GM18502 (cell line): ENCODE results near the gene WDFY2.
"Not testable (repeated sequence)": the region's sequence is repeated elsewhere in the genome, so short reads cannot be mapped to it uniquely, and the experiment has no call there.

Experiments
- ATAC-seq: cut with Tn5 transposase; IDR thresholded peaks from one replicate; pipeline ENCODE4 v1.9.1; 2021; ENCODE audit warnings: mild to moderate bottlenecking; ENCODE audit not compliant: unreplicated experiment, poor library complexity

WDFY2 gene, protein sequence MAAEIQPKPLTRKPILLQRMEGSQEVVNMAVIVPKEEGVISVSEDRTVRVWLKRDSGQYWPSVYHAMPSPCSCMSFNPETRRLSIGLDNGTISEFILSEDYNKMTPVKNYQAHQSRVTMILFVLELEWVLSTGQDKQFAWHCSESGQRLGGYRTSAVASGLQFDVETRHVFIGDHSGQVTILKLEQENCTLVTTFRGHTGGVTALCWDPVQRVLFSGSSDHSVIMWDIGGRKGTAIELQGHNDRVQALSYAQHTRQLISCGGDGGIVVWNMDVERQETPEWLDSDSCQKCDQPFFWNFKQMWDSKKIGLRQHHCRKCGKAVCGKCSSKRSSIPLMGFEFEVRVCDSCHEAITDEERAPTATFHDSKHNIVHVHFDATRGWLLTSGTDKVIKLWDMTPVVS

DNA sequence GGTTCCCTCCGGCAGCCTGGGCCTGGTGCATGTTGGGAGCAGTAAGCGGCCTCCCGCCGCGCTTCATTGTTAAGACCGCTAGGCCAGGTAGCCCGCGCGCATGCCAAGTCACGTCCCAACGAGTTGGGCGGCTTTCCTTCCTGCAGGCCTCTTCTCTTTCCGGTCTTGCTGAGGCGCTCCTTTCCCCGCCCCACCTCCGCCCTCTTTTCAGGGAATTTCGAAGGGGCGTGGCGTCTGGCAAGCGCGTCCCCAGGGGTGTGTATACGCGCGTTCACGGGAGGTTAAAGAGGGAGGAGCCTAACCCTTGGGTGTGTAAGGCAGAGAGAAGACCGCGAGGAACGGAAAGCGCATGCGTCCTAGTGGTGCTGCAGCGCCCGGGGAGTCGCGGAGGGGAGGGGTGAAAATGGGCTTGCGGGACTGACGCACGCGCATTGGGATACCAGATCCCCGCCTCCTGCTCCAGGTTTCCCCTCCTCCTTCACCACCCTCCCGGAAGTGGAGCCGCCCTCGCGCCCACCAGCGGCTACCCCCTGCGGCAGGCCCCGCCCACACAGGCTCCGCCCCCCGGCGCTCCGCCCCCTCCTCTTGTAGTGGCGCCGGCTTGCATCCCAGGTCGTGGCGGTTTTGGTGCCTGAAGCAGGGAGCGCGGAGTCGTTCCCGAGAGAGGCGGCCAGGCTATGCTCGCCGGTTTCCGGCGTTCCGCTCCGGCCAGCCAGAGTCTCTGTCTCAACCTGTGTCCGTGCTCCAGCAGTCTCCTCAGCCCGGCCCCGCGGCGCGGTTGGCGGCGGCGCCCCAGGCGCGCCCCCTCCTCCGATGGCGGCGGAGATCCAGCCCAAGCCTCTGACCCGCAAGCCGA, at the start of gene WDFY2:
WDFY2 (plus strand) TSS at position 588 of the 856 bp plus-strand sequence; CDS start at position 814, 226 bp downstream.
- ATAC-seq: peak; percentile 80

DNA sequence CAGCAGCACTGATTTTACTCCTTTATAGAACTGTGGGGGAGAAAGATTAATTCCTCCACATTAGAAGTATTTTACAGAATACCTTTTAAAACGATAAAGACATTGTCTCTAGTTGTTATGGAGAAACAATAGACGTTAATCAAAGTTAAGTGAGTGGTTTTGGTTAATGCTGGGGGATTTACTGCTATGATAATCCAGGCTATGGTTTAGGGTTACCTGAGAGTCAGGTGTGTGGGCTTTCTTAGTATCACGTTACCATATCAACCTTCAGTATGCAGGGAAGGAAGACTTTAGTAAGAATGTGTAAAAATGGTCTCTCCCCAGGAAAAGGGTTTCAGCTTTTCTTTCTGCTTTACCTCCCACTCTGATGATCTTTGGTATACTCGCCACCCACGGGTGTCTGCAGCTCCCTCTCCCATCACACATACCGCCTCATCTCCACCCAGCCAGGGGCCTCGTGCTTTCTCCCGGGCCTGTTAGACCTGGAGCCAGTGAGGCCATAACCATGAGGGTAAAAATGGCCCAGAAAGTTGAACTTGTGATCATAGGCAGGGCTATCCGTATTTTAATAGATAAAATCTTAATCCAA, 45.6 kb upstream of the WDFY2 start:
- ATAC-seq: no peak

DNA sequence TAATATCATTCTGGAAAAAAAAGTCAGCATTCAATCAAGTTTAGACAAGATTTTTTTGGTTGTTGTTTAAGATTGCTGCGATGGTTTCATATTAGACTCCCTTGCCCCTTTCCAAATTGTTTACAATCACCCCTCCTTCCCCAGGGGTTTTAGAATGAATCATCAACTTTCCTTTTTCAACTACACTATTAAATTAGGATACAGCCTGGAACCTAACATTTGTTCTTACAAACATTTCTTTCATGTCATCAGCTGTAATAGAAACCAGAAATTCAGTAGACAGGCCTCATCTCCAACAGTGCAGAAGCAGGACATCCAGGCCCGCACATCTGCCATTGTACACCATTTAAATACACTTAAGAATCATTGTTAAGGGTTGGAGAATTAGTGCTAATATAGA, 44.4 kb upstream of the WDFY2 start:
- no peak for ATAC-seq

DNA sequence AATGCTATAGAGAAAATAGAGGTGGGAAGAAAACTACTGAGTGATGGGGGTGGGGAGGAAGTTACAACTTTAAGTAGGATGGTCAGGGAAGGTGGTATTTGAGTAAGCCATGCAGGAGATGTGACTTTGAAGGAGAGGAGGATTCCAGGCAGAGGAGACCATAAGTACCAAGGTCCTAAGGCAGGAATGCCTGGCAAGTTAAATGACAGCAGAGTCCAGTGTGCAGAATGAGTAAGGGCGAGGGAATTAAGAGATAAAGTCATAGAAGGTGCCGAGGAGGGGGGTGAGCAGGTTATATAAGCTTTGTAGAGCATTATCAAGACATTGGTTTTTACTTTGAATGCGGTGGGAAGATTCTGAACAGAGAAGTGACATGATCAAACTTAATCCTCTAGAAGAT, 43.2 kb upstream of the WDFY2 start:
- no peak for ATAC-seq

DNA sequence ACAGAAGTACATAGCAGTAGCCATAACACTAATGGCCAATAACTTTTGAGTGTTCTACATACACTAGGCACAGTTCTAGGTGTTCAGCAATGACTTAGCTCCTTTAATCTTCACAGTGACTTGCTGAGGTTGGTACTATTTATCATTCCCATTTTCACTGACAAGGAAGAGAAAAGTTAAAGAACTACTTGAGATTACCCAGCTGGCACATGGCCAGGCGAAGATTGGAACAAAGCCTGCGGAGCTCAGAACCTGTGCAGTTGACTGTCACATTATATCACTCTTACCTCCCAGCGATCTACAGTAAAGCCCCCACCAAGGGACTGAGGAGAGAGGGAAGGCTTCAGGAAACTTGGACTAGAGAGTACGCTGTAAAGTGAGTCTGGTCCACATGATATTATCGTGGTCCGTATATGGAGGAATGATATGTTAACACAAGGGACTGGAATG, 42.4 kb upstream of the WDFY2 start:
- no peak for ATAC-seq

DNA sequence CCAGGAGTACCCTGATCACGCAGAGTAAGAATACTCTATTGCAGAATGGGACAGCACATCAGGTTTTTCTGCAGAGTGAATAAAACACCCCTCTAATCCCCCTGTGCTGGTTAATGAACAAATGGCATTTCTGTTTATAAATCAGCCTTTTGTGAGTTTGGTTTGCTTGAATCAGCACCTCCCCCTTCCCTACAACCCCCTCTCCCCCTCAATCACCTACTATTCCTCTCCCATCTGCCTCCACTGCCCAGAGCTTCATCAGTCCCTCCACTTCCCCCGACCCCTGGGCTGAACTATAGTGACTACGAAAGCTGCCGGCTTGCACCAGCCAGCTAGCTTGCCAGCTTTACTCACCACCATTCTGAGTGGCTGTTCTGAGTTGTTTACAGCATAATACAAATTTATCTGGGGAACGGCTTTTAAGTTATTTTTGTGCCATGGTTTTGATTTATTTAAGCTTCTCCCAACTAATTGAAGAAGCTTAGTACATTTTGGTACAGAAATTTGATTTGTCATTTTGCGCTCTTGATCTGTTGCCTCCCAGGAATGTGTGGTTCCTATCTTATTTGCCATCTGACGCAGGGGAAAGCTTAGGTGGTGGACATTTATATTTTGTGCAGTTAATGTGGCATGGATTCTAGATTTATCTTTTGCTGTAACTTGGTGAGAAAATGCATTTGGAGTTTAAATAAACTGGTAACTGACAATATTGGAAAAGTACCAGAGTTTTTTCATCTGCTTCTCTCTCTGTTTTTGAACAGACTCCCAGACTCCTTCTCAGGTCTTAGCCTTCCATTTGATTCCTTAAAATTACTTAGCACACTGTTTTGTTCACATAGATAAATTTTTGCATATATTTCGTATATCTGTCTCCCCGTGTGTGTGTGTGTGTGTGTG, 41.7 kb upstream of the WDFY2 start:
- ATAC-seq: no peak

DNA sequence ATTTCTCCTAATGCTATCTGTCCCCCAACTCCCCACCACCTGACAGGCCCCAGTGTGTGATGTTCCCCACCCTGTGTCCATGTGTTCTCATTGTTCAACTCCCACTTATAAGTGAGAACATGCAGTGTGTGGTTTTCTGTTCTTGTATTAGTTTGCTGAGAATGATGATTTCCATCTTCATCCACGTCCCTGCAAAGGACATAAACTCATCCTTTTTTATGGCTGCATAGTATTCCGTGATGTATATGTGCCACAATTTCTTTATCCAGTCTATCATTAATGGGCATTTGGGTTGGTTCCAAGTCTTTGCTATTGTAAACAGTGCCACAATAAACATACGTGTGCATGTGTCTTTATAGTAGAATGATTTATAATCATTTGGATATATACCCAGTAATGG, 38.8 kb upstream of the WDFY2 start:
- ATAC-seq: not testable (repeated sequence)

DNA sequence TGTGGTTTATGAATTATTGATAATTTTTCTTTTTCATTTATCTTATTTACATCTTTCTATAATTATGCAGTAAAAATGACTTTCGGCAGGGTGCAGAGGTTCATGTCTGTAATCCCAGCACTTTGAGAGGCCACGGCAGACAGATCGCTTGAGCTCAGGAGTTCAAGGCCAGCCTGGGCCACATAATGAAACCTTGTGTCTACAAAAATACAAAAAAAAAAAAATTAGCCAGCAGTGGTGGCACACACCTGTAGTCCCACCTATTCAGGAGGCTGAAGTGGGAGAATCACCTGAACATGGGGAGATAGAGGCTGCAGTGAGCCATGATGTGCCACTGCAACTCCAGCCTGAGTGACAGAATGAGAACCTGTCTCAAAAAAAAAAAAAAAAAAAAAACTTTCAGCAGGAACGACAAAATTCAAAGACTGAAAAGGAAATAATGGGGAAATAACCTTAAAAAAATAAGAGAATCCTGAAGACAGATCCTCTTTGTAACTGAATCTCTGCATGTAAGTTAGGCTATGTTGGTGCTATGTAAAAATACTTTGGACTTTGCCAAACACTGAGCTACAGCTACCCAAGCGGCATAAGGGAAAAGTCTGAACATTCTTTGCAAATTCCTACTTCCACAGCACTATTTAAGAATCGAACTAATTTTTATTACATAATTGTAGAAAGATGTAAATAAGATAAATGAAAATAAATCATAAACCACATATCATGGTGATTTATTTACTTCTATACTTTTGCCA, 36.7 kb upstream of the WDFY2 start:
- ATAC-seq: no peak

DNA sequence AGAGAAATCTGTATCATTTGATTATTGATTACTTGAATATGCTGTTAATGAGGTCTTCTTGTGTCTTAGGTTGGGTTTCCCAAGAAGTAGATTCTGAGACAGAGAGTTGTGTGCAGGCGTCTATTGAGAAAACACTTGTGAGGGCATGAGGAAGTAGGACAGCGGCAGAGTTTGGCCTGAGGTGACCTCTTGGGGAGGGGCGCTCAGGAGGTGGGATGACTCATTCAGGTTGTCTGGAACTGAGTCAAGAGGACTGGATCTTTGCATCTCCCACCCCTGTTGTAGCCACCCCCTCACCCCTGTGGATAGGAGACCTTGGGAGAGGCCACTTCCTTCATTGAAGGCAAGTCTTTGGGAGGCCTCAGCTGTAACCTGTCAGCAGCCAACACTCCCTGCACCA, 35.2 kb upstream of the WDFY2 start:
- ATAC-seq: peak; percentile 88

DNA sequence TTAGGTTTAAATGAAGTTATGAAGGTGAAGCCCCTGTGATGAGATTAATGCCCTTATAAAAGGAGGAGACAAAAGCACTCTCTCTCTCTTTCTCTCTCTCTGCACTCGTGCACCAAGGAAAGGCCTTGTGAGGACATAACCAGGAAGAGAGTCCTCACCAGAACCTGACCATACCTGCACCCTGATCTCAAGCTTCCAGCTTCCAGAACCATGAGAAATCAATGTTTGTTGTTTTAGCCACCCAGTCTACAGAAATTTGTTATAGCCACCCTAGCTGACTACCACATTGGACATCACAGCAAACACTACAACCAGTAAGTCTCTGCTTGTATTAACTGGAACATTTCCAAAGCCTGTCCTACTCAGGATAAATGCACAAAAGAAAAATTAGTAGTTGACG, 34.7 kb upstream of the WDFY2 start:
- ATAC-seq: no peak

DNA sequence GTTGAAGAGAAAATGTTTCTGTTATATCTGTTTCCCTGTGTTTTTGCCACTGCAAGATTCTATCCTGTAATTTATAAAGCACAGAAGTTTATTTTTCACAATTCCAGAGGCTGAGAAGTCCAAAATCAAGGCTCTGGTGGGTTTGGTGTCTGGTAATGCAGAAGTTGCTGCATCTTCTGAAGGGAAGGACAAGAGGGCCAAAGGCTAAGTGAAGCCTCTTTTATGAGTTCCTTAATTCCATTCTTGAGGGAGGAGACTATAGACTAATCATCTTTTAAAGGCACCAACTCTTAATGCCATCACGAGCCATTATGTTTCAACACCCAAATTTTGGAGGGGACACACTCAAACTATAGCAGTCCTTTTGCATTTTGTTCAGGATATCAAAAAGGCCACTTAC, 34.1 kb upstream of the WDFY2 start:
- ATAC-seq: no peak

DNA sequence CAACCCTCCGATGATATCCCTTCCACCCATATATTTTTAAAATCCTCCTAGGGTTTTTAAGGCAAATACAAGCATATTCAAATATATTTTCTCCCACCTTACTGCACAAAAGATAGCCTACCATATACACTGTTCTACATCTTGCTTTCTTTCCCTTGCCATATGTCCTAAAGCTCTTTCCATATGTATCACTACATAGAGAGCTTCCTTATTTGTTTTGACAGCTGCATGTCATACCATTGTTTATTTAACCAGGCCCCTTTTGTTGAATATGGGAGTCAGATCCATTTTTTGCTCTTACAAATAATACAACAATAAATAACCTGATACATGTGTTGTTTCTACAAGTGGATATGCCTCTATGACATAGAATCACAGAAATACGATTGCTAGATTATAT, 32.8 kb upstream of the WDFY2 start:
- ATAC-seq: no peak

DNA sequence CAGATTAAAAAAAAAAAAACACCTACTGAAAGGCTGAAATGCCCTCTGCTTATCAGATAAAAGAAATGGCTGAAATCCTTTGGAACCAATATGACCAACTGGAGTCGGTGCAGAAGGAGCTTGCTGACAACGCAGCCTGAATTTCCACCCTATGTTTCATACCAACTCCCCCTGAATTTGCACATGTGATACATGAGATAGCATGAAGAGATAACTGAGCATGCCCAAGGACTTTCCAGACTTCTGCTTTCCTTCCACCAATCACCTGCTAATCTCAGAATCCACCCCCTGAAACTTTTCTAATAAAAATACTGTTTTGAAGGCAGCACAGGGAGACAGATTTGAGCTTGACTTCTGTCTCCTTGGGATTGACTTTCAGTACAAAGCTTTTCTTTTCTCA, 32.2 kb upstream of the WDFY2 start:
- ATAC-seq: peak; percentile 28

DNA sequence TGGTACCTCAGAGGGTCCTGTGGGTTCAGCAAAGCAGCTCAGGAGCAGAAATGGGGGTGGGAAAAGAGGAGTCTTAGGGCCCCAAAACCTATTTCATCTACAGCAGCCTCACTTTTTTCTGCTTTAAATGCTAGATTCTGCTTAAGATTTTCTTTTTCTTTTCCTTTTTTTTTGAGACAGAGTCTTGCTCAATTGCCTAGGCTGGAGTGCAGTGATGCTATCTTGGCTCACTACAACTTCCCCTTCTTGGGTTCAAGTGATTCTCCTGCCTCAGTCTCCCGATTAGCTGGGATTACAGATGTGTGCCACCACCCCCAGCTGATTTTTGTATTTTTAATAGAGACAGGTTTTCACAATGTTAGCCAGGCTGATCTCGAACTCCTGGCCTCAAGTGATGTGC, 30.7 kb upstream of the WDFY2 start:
- ATAC-seq: no peak

DNA sequence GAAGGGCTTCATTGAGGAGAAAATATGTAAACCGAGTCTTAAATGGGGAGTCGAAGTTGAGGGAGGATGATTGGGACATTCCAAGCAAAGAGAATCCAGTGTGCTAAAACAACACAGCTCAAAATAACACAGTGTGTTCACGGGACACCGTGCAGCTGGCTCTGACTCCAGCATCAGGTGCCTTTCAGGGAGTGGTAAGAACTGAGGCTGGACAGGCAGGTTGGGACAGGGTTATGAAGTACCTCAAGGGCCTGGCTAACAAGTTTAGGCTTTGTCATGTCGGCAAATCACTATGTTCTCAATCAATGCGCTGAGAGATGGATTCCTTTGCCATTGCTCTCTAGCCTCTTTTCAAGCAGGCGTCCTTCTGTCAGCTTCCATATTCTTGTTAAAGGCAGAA, 27.5 kb upstream of the WDFY2 start:
- no peak for ATAC-seq

DNA sequence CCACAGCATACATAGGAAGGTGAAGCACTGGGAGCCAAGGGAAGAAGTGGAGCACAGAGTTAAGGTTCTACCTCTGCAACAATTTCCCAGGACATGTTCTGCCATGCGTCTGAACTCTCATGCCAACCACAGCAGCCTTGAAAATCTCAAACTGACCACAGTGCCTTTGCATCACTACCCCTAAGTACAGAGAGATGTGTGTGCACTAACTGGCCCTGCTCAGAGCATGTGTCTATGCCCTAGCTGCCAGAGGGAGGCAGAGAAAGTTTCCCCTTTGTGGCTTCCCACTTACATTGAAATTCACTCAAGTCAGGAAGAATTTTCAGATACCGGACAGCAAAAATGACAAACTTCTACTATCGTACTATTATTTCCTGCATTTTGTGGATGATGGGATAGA, 26.8 kb upstream of the WDFY2 start:
- ATAC-seq: no peak

DNA sequence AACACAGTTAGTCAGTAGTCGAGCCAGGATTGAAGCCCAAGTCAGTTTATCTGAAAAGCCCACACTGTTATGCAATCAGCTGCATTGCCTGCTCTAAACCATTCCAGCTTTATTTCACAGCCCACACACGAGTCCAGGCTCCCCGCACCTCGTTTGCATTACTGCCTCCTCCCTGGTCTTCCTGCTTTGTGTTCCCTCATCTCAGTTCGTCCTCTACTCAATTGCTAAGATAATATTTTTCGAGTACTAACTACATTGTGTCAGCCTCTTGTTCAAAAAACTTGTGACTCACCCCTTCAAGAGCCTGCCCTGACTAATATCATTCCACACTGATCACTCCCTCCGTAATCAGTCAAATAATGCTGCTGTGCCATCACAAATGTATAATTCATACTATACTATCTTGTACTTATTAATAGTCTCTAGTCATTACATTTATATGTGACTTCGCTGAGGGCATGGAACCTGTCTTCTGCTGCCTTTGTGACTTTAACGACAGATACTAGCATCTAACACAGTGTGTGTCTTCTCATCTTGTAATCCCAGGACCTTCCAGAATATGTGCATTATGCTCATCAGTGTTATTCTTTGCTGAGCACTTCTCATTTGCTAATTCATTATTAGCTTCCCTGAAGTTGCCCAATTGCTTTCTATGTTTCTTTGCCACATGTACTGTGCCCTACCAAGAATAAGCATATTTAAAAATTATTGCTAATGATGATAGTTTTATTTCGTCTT, 26.2 kb upstream of the WDFY2 start:
- no peak for ATAC-seq

DNA sequence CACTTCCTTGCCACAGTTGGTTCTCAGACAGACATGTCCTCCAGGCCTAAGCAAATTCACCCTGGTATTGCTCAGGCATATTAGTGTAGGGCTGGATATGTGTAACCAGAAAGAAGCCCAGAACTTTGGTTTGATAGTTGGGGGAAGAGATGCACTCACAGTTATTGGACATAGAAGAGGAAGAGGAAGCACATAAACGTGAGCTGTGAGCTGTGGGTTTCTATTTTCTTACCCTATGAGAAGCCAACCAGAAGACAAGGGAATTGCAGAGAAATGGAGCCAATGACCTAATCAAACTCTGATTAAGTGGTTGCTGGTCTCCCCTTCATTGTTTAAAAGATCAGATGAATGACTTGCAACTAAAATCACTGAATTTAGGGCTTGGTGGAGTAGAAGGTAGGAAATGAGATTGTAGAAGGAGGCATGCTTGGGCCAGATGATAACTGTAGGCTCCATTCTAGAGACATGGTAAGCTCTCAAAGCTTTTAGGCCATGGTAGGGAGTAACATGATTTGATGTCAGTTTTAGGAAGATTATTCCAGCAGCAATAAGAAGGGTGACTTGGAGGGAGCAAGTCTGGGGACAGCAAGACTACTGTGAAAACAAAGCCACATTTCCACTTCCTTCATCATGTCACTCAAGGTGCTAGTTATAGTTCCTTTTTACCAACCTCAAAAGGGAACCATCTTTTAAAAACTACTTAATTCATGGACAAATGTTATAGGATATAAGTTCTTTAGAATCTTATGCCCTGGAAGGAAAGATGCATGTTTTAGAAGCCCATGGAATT, 24.1 kb upstream of the WDFY2 start:
- peak; percentile 42 for ATAC-seq
